Fibroblast of mammary gland (primary cell): ENCODE results near the gene MYO1D.
"Not testable (repeated sequence)": the region's sequence is repeated elsewhere in the genome, so short reads cannot be mapped to it uniquely, and the experiment has no call there.

Source experiments
- DNase-seq: peaks from one replicate; pipeline ENCODE4 v3.0.0-alpha.2; 2010; ENCODE audit warnings: low read depth
- H3K4me3 ChIP-seq: 2 replicates; pipeline ENCODE4 v1.5.1; 2011; ENCODE audit warnings: low read depth, mild to moderate bottlenecking, low read length, moderate library complexity; ENCODE audit not compliant: control insufficient read depth
- TF ChIP-seq, protein P1 (sequence below): conservative IDR thresholded peaks from 2 replicates; pipeline ENCODE4 v1.5.1; 2011; ENCODE audit warnings: low read depth, low read length, inconsistent platforms; ENCODE audit not compliant: control insufficient read depth, insufficient read depth

Gene MYO1D

DNA sequence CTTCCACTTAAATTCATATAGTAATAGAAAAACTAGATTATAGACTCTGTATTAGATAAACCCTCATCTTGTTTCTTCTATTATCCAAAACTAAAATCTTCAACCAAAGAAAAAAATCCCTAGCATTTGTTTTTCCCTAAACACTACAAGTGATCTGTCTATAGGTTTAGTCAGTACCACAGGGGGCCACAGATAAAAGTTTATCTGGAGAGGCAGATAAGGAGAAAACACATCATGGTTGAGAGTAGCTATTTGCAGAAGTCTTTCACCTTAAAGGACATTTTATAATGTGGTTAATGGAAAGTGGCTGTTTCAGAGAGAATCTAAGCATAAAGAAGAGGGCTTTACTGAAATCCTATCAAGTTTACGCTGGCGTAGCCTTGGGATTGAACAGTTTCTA, 230.0 kb downstream of the MYO1D start:
- no peak for DNase-seq
- TF ChIP-seq, protein P1, sequence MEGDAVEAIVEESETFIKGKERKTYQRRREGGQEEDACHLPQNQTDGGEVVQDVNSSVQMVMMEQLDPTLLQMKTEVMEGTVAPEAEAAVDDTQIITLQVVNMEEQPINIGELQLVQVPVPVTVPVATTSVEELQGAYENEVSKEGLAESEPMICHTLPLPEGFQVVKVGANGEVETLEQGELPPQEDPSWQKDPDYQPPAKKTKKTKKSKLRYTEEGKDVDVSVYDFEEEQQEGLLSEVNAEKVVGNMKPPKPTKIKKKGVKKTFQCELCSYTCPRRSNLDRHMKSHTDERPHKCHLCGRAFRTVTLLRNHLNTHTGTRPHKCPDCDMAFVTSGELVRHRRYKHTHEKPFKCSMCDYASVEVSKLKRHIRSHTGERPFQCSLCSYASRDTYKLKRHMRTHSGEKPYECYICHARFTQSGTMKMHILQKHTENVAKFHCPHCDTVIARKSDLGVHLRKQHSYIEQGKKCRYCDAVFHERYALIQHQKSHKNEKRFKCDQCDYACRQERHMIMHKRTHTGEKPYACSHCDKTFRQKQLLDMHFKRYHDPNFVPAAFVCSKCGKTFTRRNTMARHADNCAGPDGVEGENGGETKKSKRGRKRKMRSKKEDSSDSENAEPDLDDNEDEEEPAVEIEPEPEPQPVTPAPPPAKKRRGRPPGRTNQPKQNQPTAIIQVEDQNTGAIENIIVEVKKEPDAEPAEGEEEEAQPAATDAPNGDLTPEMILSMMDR: no peak
- H3K4me3 ChIP-seq: no peak overlapping the region

DNA sequence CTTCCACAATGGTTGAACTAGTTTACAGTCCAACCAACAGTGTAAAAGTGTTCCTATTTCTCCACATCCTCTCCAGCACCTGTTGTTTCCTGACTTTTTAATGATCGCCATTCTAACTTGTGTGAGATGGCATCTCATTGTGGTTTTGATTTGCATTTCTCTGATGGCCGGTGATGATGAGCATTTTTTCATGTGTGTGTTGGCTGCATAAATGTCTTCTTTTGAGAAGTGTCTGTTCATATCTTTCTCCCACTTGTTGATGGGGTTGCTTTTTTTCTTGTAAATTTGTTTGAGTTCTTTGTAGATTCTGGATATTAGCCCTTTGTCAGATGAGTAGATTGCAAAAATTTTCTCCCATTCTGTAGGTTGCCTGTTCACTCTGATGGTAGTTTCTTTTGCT, 235.4 kb downstream of the MYO1D start:
- not testable (repeated sequence) for DNase-seq, H3K4me3 ChIP-seq

DNA sequence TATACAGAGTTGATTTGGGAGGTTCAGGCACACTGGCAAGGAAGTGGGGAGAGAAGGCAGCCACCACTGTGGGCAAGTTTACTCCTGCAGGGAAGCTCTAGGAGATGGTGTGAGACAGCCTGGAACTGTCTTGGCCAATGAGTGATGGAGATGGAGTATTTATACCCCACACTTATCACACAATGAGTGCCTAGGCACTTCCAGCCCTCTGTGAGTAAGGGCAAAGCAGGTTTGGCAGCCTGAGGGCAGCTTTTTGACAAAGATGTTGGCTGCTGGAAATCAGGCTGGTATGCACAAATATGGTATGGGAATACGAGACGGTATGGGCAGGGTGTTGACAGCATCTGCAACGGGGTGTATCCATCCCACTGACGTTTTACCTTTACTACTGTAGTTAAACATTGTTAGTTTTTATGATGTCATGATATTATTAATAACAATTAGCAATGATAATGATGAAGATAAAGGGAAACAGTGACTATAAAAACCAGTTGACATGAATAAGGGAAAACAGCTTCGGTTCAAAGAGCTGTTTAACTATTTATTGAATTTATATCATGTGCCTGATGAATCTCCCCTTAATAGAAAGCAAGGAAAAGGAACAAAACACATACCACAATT, 240.2 kb downstream of the MYO1D start:
- H3K4me3 ChIP-seq: no peak overlapping the region
- no peak for DNase-seq
- TF ChIP-seq, protein P1: no peak

DNA sequence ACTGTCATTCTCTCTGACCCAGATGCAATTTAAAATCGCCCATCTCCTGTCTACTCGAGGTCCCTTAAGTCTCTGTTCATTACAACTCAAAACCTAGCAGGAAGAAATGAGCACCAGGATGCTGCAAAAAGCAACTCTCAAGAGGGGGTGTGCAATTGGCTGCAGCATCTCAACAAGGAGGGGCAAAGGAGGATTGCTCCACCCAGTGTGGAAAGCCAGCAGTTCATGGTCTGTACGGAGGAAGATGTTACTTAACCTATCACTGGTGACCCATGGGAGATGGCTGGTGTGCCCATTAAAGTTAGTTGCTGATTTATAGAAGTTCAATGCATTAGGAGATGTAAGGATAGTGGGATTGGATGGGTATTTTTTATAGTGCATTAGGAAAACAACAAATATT, 242.8 kb downstream of the MYO1D start:
- TF ChIP-seq, protein P1: no peak
- H3K4me3 ChIP-seq: no peak overlapping the region

DNA sequence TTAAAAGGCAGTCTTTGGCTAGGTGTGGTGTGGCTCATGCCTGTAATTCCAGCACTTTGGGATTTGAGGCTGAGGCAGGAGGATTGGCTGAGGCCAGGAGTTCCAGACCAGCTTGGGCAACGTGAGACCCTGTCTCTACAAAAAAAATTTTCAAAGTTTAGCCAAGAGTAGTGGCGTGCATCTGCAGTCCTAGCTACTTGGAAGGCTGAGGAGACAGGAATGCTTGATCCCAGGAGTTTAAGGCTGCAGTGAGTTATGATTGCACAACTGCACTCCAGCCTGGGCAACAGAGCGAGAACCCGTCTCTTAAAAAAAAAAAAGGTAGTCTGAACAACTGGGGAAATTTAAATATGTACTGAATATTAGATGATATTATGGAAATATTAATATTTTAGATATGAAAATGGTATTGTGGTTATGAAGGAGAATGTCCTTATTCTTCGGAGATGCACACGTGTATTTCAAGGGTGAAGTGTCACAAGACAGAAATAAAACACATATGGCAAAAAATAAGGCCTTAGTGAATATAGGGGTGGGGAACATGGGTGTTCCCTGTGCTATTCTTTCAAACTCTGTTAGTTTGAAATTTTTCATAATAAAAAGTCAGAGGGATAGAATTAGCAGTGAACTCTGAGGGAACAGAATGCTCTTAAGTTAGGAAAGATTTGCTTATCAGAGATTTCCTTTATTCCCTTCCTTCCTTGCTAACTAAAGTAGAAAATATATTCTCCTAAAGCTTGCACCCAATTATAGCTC, 245.4 kb downstream of the MYO1D start:
- no peak overlapping the region for H3K4me3 ChIP-seq
- TF ChIP-seq, protein P1: no peak
- DNase-seq: no peak

More for the DNA sequence above, 242.8 kb downstream of the MYO1D start:
- DNase-seq: no peak

DNA sequence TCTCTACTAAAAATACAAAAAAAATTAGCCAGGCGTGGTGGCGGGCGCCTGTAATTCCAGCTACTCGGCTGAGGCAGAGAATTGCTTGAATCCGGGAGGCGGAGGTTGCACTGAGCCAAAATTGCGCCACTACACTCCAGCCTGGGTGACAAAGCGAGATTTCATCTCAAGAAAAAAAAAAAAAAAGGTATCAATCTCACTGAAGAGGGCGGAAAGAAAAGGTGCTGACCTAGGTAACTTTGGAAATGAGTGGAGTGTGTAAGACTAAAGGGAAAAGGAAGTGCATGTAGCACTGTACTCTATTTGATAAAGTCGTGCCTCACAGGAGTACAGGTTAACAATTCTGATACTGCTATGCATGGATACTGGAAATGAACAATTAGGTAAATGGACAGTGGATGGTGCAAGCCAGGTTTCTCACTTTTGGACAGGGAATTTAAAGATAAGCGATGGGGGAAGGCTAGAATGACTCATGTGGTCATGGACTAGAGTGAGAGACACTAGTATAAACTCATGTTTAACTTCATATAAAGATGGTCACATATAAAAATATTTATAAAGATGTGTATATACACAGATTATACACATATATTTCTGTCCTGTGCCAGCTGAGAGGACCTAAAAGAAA, 247.2 kb downstream of the MYO1D start:
- DNase-seq: no peak
- no peak overlapping the region for H3K4me3 ChIP-seq
- TF ChIP-seq, protein P1: no peak
